ENCODE data around the gene HNF1A.

DNA sequence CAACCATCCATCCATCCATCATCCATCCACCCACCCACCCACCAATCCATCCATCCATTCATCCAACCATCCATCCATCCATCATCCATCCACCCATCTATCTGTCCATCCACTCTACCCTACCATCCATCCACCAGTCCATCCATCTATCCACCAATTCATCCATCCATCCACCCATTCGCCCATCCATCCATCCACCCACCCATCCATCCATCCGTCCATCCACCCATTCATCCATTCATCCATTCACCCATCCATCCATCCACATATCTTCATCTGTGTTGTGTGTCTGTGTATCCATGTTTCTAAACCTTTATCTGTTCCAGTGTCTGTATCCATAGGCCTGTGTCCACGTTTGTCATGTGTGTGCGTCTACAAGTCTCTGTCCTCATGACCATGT is 9.9 kb downstream of the HNF1A start:
- TF ChIP-seq, protein P1, sequence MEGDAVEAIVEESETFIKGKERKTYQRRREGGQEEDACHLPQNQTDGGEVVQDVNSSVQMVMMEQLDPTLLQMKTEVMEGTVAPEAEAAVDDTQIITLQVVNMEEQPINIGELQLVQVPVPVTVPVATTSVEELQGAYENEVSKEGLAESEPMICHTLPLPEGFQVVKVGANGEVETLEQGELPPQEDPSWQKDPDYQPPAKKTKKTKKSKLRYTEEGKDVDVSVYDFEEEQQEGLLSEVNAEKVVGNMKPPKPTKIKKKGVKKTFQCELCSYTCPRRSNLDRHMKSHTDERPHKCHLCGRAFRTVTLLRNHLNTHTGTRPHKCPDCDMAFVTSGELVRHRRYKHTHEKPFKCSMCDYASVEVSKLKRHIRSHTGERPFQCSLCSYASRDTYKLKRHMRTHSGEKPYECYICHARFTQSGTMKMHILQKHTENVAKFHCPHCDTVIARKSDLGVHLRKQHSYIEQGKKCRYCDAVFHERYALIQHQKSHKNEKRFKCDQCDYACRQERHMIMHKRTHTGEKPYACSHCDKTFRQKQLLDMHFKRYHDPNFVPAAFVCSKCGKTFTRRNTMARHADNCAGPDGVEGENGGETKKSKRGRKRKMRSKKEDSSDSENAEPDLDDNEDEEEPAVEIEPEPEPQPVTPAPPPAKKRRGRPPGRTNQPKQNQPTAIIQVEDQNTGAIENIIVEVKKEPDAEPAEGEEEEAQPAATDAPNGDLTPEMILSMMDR (IDR thresholded peaks at IDR 0.05) = no peak
- TF ChIP-seq POLR2A (IDR thresholded peaks at IDR 0.05) = no peak

Data from right lobe of liver (tissue), 4 donors.